PFSK-1 (cell line): Measurements from ENCODE around the gene PPEF1.

Source experiments
- FOXP2 ChIP-seq: optimal IDR thresholded peaks from 2 replicates; pipeline ENCODE3; 2011; ENCODE audit warnings: borderline replicate concordance, control low read depth, inconsistent platforms; ENCODE audit not compliant: insufficient read depth; ENCODE audit errors: extremely low read length, extremely low read depth
- POLR2AphosphoS5 ChIP-seq: IDR thresholded peaks from 2 replicates; pipeline ENCODE4 v1.6.1; 2012; ENCODE audit warnings: low read depth, mild to moderate bottlenecking, control low read depth, low read length, moderate library complexity
- TAF1 ChIP-seq: IDR thresholded peaks from 2 replicates; pipeline ENCODE4 v1.6.1; 2012; ENCODE audit warnings: low read length, control low read depth, borderline replicate concordance; ENCODE audit not compliant: insufficient read depth

- TF ChIP-seq FOXP2, result no peak
- no peak for TF ChIP-seq POLR2AphosphoS5
- no peak for TF ChIP-seq TAF1
Observed at GRCh38 chrX:18672008-18672407, 35.4 kb upstream of the PPEF1 start, which contains the start of gene RS1.
